Activated CD4-positive, alpha-beta T cell treated with anti-CD3 and anti-CD28 coated beads, Interleukin-2, amount 10 ng/mL, durations not matched to agents 7 days and 5 days (primary cell): ENCODE results near the gene ZNF75A. TPM values are rescaled to one million over a fixed set of nuclear protein-coding genes. Genes with fewer than 3 reads are reported as not detected.

Experiments
- CTCF ChIA-PET: fragments of 350-600 bp; sonication (Branson Sonifier 250); formaldehyde crosslinking; loops from one replicate; lab custom pipeline; 2021; ENCODE audit warnings: antibody characterized with exemption; lab: Charles Lee
- POLR2A ChIA-PET: fragments of 350-600 bp; sonication (Branson Sonifier 250); formaldehyde crosslinking; loops from one replicate; lab custom pipeline; 2021; ENCODE audit warnings: antibody characterized with exemption; lab: Charles Lee
- DNase-seq: peaks from one replicate; pipeline ENCODE4 v3.0.0-alpha.2; 2020
- H3K27ac Mint-ChIP-seq: one replicate; pipeline ENCODE4 v1.8.0; 2021; ENCODE audit warnings: mild to moderate bottlenecking, moderate library complexity, mixed read lengths
- H3K27me3 Mint-ChIP-seq: one replicate; pipeline ENCODE4 v1.8.0; 2021; ENCODE audit warnings: mixed read lengths
- H3K36me3 Mint-ChIP-seq: one replicate; pipeline ENCODE4 v1.8.0; 2021; ENCODE audit warnings: low read depth, mixed read lengths
- H3K4me1 Mint-ChIP-seq: one replicate; pipeline ENCODE4 v1.8.0; 2021; ENCODE audit warnings: mixed read lengths
- H3K4me3 Mint-ChIP-seq: one replicate; pipeline ENCODE4 v1.8.0; 2021; ENCODE audit warnings: mild to moderate bottlenecking, moderate library complexity, mixed read lengths
- H3K9me3 Mint-ChIP-seq: one replicate; pipeline ENCODE4 v1.8.0; 2021; ENCODE audit warnings: mixed read lengths
- total RNA-seq, 2 experiments: library from RNA; stranded (reverse); gene quantifications; one replicate each; pipeline ENCODE4 v1.2.3, GENCODE V29; 2021

Gene ZNF75A
- total RNA-seq, 2 experiments from 2014 or later = 42.7 to 43.8 TPM

DNA sequence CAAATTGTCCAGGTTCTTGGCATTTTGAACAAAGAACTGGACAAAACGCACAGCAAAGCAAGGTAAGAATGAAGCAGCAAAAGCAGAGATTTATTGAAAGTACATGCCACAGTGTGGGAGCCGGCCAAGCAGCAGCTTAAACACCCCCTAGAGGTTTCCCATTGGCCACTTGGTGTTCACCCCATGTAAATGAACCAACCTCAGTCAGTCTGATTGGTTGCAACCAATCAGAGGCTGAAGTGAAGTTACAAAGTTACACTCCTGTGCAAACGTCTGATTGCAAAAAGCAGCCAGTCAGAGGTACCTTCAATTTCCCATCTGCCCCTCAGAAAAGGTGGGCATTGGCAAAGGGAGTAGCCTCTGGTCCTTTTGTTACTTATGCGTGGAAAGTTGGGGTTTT, 30.8 kb upstream of the ZNF75A start:
- H3K9me3 Mint-ChIP-seq = peaks cover 22% of the 10 kb centered on the region
- POLR2A ChIA-PET = no interaction called here
- peaks cover 7% of the 10 kb centered on the region for H3K36me3 Mint-ChIP-seq
- CTCF ChIA-PET = interaction anchor here (0.7 kb wide), 1 partner anchor 240 kb away, joined by 4 read pairs; no protein-coding TSS in a partner anchor
- peaks cover 13% of the 10 kb centered on the region for H3K27me3 Mint-ChIP-seq
- H3K4me1 Mint-ChIP-seq = no peaks in the 10 kb centered on the region
- DNase-seq = no peak
- no peak overlapping the region for H3K4me3 Mint-ChIP-seq
- H3K27ac Mint-ChIP-seq = no peak overlapping the region

DNA sequence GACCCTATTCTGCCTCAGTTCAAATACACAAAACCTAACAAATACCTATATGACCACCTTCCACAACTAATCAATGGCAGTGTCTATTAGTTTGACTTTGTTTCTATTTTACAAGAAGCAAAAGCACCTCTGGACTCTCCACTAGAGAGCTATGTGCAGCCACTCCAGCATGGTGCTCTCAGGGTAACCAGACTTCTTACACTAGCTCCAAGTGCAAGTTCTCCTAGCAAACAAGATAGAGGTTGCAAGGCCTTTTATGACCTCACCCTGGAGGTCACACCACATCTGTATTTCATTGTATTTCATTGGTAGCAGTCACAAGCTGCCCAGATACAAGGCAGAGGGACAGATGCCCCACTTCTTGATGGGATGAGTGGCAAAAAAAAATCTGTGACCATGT, 30.4 kb upstream of the ZNF75A start:
- Mint-ChIP-seq H3K4me3 (no peak overlapping the region), H3K4me1 (no peaks in the 10 kb centered on the region), H3K36me3 (peaks cover 7% of the 10 kb centered on the region), H3K27ac (no peak overlapping the region), H3K9me3 (peaks cover 22% of the 10 kb centered on the region), H3K27me3 (peaks cover 13% of the 10 kb centered on the region)
- CTCF ChIA-PET = interaction anchor here (0.6 to 0.7 kb wide), 2 partner anchors 216 to 241 kb away, joined by 3 to 4 read pairs; no protein-coding TSS in a partner anchor
- POLR2A ChIA-PET = no interaction called here
- no peak for DNase-seq

DNA sequence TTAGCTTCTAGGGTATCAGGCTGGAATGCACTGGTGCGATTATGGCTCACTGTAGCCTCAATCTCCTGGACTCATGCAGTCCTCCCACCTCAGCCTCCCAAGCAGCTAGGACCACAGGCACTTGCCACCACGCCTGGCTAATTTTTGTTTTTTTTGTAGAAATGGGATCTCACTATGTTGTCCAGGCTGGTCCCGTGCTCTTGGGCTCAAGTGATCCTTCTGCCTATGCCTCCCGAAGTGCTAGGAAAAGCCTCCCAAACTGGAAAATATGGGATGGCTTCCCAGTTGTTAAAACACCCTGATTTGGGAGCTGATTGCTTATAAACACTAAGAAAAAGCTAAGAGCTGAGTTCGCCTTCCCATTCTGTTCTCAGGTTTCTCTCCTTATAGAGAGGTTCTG, 28.6 kb upstream of the ZNF75A start:
- CTCF ChIA-PET = interaction anchor here (1.0 to 1.2 kb wide), 2 partner anchors 10 to 76 kb away, joined by 3 to 8 read pairs; no protein-coding TSS in a partner anchor
- Mint-ChIP-seq H3K27ac (no peak overlapping the region), H3K4me1 (peaks cover 3% of the 10 kb centered on the region), H3K9me3 (peaks cover 22% of the 10 kb centered on the region), H3K4me3 (no peak overlapping the region), H3K27me3 (peaks cover 15% of the 10 kb centered on the region), H3K36me3 (peaks cover 7% of the 10 kb centered on the region)
- DNase-seq = no peak
- POLR2A ChIA-PET = no interaction called here

DNA sequence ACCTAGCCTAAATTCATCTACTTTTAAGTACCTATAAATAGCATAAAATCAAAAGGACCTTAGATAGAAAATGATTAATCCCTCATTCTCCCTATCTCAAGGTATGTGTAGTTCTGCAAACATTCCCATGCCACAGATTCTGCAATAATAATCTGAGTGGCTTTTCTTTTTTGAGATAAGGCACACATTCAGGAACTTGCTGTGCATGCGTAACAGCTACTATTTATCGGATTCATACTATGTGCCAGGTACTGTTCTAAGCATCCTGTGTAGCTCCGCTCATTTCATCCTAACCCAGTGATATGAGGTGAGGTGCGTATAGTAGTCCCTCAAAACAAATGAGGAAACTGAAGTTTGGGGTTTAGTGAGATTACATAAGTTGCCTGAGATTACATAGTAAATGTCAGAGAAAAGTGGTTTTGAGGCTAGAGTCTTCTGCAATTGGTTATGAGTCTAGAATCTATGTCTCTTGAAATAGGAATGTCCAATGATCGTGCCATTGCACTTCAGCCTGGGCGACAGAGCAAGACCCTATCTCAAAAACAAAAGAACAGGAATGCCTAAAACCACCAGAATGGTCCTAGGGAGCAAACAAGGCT, 24.0 kb upstream of the ZNF75A start:
- Mint-ChIP-seq H3K9me3 (peaks cover 22% of the 10 kb centered on the region), H3K27me3 (peaks cover 15% of the 10 kb centered on the region), H3K4me3 (peak overlapping the region; percentile 90), H3K36me3 (peaks cover 28% of the 10 kb centered on the region), H3K27ac (no peak overlapping the region), H3K4me1 (peaks cover 30% of the 10 kb centered on the region)
- no peak for DNase-seq
- ChIA-PET POLR2A (no interaction called here), CTCF (interaction anchor here (1.2 kb wide), 1 partner anchor 14 kb away, joined by 4 read pairs; no protein-coding TSS in a partner anchor)

DNA sequence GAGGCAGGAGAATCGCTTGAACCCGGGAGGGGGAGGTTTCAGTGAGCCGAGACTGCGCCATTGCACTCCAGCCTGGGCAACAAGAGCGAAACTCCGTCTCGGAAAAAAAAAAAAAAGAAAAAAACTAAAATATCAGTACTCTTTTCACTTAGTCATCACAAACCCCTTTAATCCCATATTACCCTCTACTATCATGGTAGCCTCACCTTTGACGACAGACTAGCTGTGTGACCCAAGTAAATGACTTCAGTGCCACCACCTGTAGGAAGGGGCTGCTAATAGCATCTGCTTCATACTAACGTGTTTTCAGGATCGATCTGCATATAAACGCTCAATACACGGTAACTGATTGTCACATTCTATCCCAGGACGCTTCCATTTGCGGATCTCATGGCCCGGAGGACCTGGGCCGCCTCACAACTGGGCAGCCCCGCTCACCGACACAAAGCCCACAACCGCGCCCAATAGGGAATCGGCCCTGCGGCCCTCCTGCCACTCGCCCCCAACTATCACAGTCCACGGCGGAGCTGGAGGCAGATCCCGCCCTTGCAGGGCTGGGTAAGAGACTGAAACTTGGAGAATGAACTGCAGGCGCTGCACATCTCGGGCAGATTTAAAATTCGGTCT, 23.1 kb upstream of the ZNF75A start:
- ChIA-PET POLR2A (interaction anchor here (0.6 to 1.0 kb wide), 2 partner anchors 18 to 294 kb away, joined by 4 to 8 read pairs; no protein-coding TSS in a partner anchor), CTCF (interaction anchor here (0.6 to 1.2 kb wide), 7 partner anchors 15 to 340 kb away, joined by 3 to 7 read pairs (median 3); partner anchors contain the start of gene OR1F1)
- peaks cover 10% of the 10 kb centered on the region for H3K27me3 Mint-ChIP-seq
- peaks cover 30% of the 10 kb centered on the region for H3K4me1 Mint-ChIP-seq
- peak overlapping the region; percentile 96 for H3K27ac Mint-ChIP-seq
- peaks cover 27% of the 10 kb centered on the region for H3K9me3 Mint-ChIP-seq
- no peak for DNase-seq
- peaks cover 36% of the 10 kb centered on the region for H3K36me3 Mint-ChIP-seq
- H3K4me3 Mint-ChIP-seq = peak overlapping the region; percentile 90

DNA sequence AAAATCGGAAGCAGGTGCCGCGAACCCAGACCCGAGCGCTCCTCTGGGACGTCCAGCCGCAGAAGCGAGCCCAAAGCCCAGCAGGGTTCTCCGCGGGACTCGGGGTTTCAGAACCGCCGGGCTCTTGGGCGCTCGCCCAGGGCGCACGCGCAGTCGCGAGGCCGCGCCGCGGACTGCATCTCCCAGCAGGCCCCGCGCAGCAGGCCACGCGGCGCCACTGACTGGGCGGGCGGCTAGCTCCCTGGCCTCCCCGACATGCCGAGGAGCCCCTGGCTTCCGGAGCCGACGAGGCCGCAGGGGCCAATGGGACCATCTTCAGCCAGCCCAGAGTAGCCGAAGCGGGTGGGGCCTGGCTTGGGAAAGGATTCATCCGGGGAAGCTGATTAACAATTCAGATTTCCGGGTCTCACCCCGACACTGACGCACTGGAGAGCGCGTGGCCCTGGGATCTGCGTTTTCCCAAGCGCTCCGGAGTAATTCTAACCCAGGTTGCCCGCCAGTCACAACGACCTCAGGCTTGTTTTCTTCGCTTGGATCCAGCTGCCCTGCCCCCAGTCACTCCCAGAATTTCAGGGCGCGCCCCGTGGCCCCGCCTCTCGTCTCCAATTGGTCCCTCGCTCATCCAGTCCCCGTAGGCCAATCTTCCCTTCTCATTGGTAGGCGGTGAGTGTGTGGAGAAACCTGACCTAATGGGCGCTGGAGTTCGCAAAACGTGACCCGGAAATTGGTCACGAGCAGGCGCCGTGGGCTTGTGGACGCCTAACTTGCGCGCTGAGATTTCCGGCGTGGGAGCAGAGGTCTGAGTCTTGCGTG, 22.4 kb upstream of the ZNF75A start, which contains the start of gene ZNF263:
Gene ZNF263, plus strand, starts transcription at position 762 of the 813 bp plus-strand sequence. CDS start 328 bp downstream, outside the sequence.
- CTCF ChIA-PET = interaction anchor here (0.6 to 1.2 kb wide), 7 partner anchors 16 to 339 kb away, joined by 3 to 7 read pairs (median 3); partner anchors contain the start of gene OR1F1
- POLR2A ChIA-PET = interaction anchor here (0.6 to 1.1 kb wide), 4 partner anchors 19 to 294 kb away, joined by 3 to 8 read pairs (median 4); partner anchors contain the start of gene NAA60
- peaks cover 42% of the 10 kb centered on the region for H3K36me3 Mint-ChIP-seq
- peaks cover 4% of the 10 kb centered on the region for H3K27me3 Mint-ChIP-seq
- peak within 1 kb of the TSS; percentile 90 for H3K4me3 Mint-ChIP-seq
- DNase-seq = peak; percentile 96
- H3K4me1 Mint-ChIP-seq = peaks cover 30% of the 10 kb centered on the region
- H3K9me3 Mint-ChIP-seq = peaks cover 30% of the 10 kb centered on the region
- H3K27ac Mint-ChIP-seq = peak within 1 kb of the TSS; percentile 96

DNA sequence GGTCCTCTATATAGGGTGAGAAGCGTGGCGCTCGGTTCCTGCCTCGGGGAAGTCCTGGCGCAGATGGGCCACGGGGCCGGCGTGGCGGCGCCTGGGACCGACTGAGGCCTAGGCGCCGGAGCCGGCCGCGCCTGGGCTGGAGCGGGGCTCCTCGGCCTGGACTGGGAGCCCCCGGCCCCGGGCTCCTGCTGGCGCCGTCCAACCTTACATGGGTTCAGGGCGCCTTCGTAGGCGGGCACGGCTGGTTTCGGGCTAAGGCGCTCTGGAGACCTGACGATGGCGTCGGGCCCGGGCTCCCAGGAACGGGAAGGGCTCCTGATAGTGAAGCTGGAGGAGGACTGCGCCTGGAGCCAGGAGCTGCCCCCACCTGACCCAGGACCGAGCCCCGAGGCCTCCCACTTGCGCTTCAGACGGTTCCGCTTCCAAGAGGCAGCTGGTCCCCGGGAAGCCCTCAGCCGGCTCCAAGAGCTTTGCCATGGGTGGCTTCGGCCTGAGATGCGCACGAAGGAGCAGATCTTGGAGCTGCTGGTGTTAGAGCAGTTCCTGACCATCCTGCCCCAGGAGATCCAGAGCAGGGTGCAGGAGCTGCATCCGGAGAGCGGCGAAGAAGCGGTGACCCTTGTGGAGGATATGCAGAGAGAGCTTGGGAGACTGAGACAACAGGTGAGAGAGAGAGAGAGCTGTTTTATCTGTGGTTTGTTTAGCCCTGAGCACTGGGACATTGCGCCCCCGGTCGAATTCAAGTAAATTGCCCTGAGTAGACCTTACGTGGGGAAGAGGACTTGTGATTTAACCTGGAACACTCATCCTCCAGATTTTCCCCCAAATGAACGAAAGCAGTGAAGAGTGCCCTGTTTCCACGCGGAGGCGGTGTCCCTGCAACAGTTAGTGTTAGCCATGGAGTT, 21.5 kb upstream of the ZNF75A start:
- peaks cover 30% of the 10 kb centered on the region for H3K4me1 Mint-ChIP-seq
- H3K4me3 Mint-ChIP-seq = peak overlapping the region; percentile 90
- peaks cover 2% of the 10 kb centered on the region for H3K27me3 Mint-ChIP-seq
- POLR2A ChIA-PET = interaction anchor here (0.6 to 1.1 kb wide), 2 partner anchors 115 to 160 kb away, joined by 3 read pairs; partner anchors contain the start of gene NAA60
- CTCF ChIA-PET = interaction anchor here (0.6 to 1.3 kb wide), 6 partner anchors 17 to 159 kb away, joined by 3 to 5 read pairs (median 3); partner anchors contain the start of genes NAA60, OR1F1 and ZNF597
- H3K9me3 Mint-ChIP-seq = peaks cover 31% of the 10 kb centered on the region
- no peak for DNase-seq
- peak overlapping the region; percentile 96 for H3K27ac Mint-ChIP-seq
- peaks cover 50% of the 10 kb centered on the region for H3K36me3 Mint-ChIP-seq

DNA sequence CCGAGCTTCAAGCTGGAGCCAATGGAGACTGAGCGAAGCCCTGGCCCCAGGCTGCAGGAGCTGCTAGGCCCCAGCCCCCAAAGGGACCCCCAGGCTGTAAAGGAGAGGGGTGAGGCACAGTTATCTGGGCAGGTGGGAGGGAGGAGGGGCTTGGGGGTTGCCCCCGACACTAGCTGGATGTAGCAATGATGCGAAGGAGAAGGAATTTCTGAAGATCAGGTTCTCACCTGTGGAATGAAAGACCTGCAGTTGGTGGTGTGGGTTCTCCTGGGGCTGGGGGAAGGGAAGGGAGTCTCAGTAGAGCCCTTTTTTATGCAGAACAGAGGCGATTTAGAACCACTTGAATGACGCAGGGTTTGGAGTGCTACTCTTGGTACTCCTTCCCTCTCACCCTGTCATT, 20.2 kb upstream of the ZNF75A start:
- ChIA-PET CTCF (interaction anchor here (1.1 kb wide), 1 partner anchor 116 kb away, joined by 3 read pairs; the partner anchor contains the start of genes ZNF174 and ZSCAN32), POLR2A (no interaction called here)
- peaks cover under 1% of the 10 kb centered on the region for H3K27me3 Mint-ChIP-seq
- peaks cover 41% of the 10 kb centered on the region for H3K9me3 Mint-ChIP-seq
- no peak for DNase-seq
- peaks cover 64% of the 10 kb centered on the region for H3K36me3 Mint-ChIP-seq
- H3K27ac Mint-ChIP-seq = peak overlapping the region; percentile 25
- H3K4me3 Mint-ChIP-seq = peak overlapping the region; percentile 90
- peaks cover 30% of the 10 kb centered on the region for H3K4me1 Mint-ChIP-seq

DNA sequence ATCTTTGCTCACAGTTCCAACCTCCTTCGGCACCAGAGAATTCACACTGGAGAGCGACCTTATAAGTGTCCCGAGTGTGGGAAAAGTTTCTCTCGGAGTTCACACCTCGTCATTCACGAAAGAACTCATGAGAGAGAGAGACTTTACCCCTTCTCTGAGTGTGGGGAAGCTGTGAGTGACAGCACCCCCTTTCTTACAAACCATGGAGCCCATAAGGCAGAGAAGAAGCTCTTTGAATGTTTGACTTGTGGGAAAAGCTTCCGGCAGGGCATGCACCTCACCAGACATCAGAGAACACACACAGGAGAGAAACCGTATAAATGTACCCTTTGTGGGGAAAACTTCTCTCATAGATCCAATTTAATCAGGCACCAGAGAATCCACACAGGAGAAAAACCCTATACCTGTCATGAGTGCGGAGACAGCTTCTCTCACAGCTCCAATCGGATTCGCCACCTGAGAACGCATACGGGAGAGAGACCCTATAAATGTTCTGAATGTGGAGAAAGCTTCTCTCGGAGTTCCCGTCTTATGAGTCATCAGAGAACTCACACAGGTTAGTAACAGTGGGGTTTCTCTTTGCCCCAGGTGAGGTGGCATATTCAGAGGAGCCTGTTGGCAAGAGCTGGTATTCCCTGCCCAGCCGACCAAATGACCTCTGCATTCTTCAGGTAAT, 15.2 kb upstream of the ZNF75A start:
- ChIA-PET CTCF (interaction anchor here (0.5 to 1.4 kb wide), 3 partner anchors 27 to 107 kb away, joined by 3 read pairs; no protein-coding TSS in a partner anchor), POLR2A (no interaction called here)
- DNase-seq = no peak
- no peak overlapping the region for H3K4me3 Mint-ChIP-seq
- H3K36me3 Mint-ChIP-seq = peaks cover 91% of the 10 kb centered on the region
- H3K4me1 Mint-ChIP-seq = peaks cover 8% of the 10 kb centered on the region
- H3K27ac Mint-ChIP-seq = no peak overlapping the region
- no peaks in the 10 kb centered on the region for H3K27me3 Mint-ChIP-seq
- H3K9me3 Mint-ChIP-seq = peaks cover 73% of the 10 kb centered on the region

DNA sequence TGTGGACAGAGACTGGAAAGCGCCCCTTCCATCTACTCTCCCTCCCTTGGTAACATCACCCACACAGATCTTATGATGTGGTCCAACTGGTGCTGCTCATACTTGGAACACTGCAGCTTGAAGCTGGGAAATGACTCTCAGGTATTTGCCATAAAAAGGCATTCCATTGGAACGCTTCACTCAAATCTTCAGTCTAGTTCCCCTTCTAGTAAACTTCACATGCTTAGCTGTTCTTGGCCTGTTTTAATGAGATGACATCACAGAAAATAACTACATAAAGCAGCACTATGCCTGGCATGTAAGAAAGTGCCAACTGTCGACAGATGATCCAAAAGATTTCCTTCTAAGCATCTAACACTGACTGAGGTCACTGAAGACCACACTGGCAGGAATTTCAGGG, 12.7 kb upstream of the ZNF75A start:
- Mint-ChIP-seq H3K27ac (no peak overlapping the region), H3K4me3 (no peak overlapping the region), H3K27me3 (no peaks in the 10 kb centered on the region), H3K36me3 (peaks cover 79% of the 10 kb centered on the region), H3K9me3 (peaks cover 69% of the 10 kb centered on the region), H3K4me1 (no peaks in the 10 kb centered on the region)
- no peak for DNase-seq
- ChIA-PET POLR2A (no interaction called here), CTCF (no interaction called here)

DNA sequence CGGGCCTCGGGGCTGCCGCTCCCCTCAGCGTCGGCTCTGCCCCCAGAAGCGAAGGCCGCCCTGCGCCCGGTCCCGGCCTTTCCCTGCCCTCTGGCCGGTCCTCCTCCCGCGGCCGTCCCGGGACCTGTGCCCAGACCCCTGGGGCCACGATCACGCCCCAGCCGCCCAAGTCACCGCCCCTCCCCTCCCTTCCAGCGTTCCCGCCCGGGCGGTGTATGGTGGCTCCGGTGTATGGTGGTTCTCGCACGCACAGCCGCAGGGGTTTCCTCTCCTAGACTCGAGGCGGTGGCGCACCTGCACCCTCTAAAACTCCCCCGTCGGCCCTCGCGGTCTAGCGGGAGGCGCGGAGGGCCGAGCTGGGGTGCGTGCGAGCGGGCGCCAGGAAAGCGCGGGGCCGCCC, 10.1 kb upstream of the ZNF75A start:
- Mint-ChIP-seq H3K4me3 (no peak overlapping the region), H3K27ac (no peak overlapping the region), H3K36me3 (peaks cover 71% of the 10 kb centered on the region), H3K9me3 (peaks cover 70% of the 10 kb centered on the region), H3K27me3 (no peaks in the 10 kb centered on the region), H3K4me1 (no peaks in the 10 kb centered on the region)
- no peak for DNase-seq
- POLR2A ChIA-PET = no interaction called here
- CTCF ChIA-PET = no interaction called here
